ENCODE results near the gene SGCD. TPM values are rescaled to one million over a fixed set of nuclear protein-coding genes. Genes with fewer than 3 reads are reported as not detected.

SGCD gene
- total RNA-seq, 1 experiment from 2014 or later: not detected

- intact Hi-C loops (cut with micrococcal nuclease; ENCODE audit: unreplicated experiment): no loop called here
These were observed 358.5 kb downstream of the SGCD start for GRCh38 chr5:156685481-156685880.

GRCh38 chr5:156686380-156686779 lies 359.4 kb downstream of the SGCD start:
- ATAC-seq (no peak), DNase-seq (ENCODE audit: low read depth, low spot score) (no peak)
- ChIA-PET CTCF (no interaction called here), POLR2A (no interaction called here)
- Histone ChIP-seq H3K4me3 (ENCODE audit: low read depth in 2 of 2, low read length in 2 of 2) (no peak overlapping the region), H3K27me3 (ENCODE audit: control insufficient read depth, insufficient read depth, low read length) (no peaks in the 10 kb centered on the region), H3K9me3 (ENCODE audit: control insufficient read depth, insufficient read depth, low read depth, low read length) (no peaks in the 10 kb centered on the region), H3K27ac (ENCODE audit: low read length) (no peak overlapping the region), H3K4me1 (ENCODE audit: control insufficient read depth, insufficient read depth, low read length) (no peaks in the 10 kb centered on the region), H3K36me3 (ENCODE audit: control insufficient read depth, insufficient read depth, low read length) (no peaks in the 10 kb centered on the region)
- BruUV-seq (replicated peaks): no TSS peak
- in situ Hi-C loops (cut with HindIII; ENCODE audit: low pct_unique_long_range_greater_than_20kb, low sequenced_read_pairs) (no loop called here), intact Hi-C loops (cut with micrococcal nuclease; ENCODE audit: unreplicated experiment) (no loop called here)
- TF ChIP-seq TCF7L2 (IDR thresholded peaks at IDR 0.05; ENCODE audit: low read depth, low read length) (no peak), SIN3A (IDR thresholded peaks at IDR 0.05; ENCODE audit: borderline replicate concordance, insufficient read depth, low read depth, low read length) (no peak), POLR2AphosphoS5 (IDR thresholded peaks at IDR 0.05; ENCODE audit: low read depth, low read length) (no peak)
- TF ChIP-seq, protein P1, sequence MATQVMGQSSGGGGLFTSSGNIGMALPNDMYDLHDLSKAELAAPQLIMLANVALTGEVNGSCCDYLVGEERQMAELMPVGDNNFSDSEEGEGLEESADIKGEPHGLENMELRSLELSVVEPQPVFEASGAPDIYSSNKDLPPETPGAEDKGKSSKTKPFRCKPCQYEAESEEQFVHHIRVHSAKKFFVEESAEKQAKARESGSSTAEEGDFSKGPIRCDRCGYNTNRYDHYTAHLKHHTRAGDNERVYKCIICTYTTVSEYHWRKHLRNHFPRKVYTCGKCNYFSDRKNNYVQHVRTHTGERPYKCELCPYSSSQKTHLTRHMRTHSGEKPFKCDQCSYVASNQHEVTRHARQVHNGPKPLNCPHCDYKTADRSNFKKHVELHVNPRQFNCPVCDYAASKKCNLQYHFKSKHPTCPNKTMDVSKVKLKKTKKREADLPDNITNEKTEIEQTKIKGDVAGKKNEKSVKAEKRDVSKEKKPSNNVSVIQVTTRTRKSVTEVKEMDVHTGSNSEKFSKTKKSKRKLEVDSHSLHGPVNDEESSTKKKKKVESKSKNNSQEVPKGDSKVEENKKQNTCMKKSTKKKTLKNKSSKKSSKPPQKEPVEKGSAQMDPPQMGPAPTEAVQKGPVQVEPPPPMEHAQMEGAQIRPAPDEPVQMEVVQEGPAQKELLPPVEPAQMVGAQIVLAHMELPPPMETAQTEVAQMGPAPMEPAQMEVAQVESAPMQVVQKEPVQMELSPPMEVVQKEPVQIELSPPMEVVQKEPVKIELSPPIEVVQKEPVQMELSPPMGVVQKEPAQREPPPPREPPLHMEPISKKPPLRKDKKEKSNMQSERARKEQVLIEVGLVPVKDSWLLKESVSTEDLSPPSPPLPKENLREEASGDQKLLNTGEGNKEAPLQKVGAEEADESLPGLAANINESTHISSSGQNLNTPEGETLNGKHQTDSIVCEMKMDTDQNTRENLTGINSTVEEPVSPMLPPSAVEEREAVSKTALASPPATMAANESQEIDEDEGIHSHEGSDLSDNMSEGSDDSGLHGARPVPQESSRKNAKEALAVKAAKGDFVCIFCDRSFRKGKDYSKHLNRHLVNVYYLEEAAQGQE (IDR thresholded peaks at IDR 0.05; ENCODE audit: insufficient read depth in 1 of 2, low read depth in 2 of 2, low read length in 1 of 2): no peak

More at GRCh38 chr5:156685481-156685880, 358.5 kb downstream of the SGCD start:
- no peaks in the 10 kb centered on the region for H3K27me3 ChIP-seq (ENCODE audit: control insufficient read depth, insufficient read depth, low read length)
- no peaks in the 10 kb centered on the region for H3K36me3 ChIP-seq (ENCODE audit: control insufficient read depth, insufficient read depth, low read length)
- no peaks in the 10 kb centered on the region for H3K9me3 ChIP-seq (ENCODE audit: control insufficient read depth, insufficient read depth, low read depth, low read length)
- ATAC-seq (no peak), DNase-seq (ENCODE audit: low read depth, low spot score) (no peak)
- ChIA-PET CTCF (no interaction called here), POLR2A (no interaction called here)
- no peaks in the 10 kb centered on the region for H3K4me1 ChIP-seq (ENCODE audit: control insufficient read depth, insufficient read depth, low read length)
- in situ Hi-C loops (cut with HindIII; ENCODE audit: low pct_unique_long_range_greater_than_20kb, low sequenced_read_pairs): no loop called here
- BruUV-seq (replicated peaks): no TSS peak
- no peak for TF ChIP-seq POLR2AphosphoS5 (IDR thresholded peaks at IDR 0.05; ENCODE audit: low read depth, low read length)
- TF ChIP-seq SIN3A (IDR thresholded peaks at IDR 0.05; ENCODE audit: borderline replicate concordance, insufficient read depth, low read depth, low read length): no peak
- TF ChIP-seq, protein P2, sequence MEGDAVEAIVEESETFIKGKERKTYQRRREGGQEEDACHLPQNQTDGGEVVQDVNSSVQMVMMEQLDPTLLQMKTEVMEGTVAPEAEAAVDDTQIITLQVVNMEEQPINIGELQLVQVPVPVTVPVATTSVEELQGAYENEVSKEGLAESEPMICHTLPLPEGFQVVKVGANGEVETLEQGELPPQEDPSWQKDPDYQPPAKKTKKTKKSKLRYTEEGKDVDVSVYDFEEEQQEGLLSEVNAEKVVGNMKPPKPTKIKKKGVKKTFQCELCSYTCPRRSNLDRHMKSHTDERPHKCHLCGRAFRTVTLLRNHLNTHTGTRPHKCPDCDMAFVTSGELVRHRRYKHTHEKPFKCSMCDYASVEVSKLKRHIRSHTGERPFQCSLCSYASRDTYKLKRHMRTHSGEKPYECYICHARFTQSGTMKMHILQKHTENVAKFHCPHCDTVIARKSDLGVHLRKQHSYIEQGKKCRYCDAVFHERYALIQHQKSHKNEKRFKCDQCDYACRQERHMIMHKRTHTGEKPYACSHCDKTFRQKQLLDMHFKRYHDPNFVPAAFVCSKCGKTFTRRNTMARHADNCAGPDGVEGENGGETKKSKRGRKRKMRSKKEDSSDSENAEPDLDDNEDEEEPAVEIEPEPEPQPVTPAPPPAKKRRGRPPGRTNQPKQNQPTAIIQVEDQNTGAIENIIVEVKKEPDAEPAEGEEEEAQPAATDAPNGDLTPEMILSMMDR (IDR thresholded peaks at IDR 0.05): no peak
- no peak for TF ChIP-seq TCF7L2 (IDR thresholded peaks at IDR 0.05; ENCODE audit: low read depth, low read length)
- TF ChIP-seq, protein P1 (IDR thresholded peaks at IDR 0.05; ENCODE audit: insufficient read depth in 1 of 2, low read depth in 2 of 2, low read length in 1 of 2): no peak
- no peak overlapping the region for H3K27ac ChIP-seq (ENCODE audit: low read length)
- H3K4me3 ChIP-seq (ENCODE audit: low read depth in 2 of 2, low read length in 2 of 2): no peak overlapping the region

Data from Panc1 (cell line).